ENCODE measurements around the gene DLK2. TPM values are rescaled to one million over a fixed set of nuclear protein-coding genes. Genes with fewer than 3 reads are reported as not detected.

DLK2 gene
- total and polyA plus RNA-seq, 2 of the 13 experiments (the other 11 are each of a cell fraction or from before 2014, with no cell fraction given) = 1.2 to 3.8 TPM

- no peak for TF ChIP-seq BCLAF1 (IDR thresholded peaks at IDR 0.05)
- TF ChIP-seq RORA (CRISPR knock-in tag; IDR thresholded peaks at IDR 0.05) = no peak
- TF ChIP-seq CEBPZ (IDR thresholded peaks at IDR 0.05; ENCODE audit: low read length) = no peak
- no peak for TF ChIP-seq NPAS2 (CRISPR knock-in tag; IDR thresholded peaks at IDR 0.05; ENCODE audit: borderline replicate concordance)
- TF ChIP-seq REST (IDR thresholded peaks at IDR 0.05; ENCODE audit: borderline replicate concordance in 1 of 2, low read depth in 1 of 2, low read length in 2 of 2) = peak in 1 of 2 experiments; percentile 61; a peak in 1 of 4 replicates
- 0 out of 2 replicates have a peak, but pooled peaks have one; percentile 47 for TF ChIP-seq FOXK1 (CRISPR knock-in tag; IDR thresholded peaks at IDR 0.05; ENCODE audit: borderline replicate concordance, low read depth)
- 0 out of 2 replicates have a peak, but pooled peaks have one; percentile 59 for TF ChIP-seq ARNTL (CRISPR knock-in tag; IDR thresholded peaks at IDR 0.05)
- no peak for TF ChIP-seq ZNF431 (CRISPR knock-in tag; IDR thresholded peaks at IDR 0.05; ENCODE audit: borderline replicate concordance, low read depth)
- peak; percentile 60; the same call in 1 of the 2 replicates for TF ChIP-seq BATF2 (CRISPR knock-in tag; IDR thresholded peaks at IDR 0.05)
- 0 out of 2 replicates have a peak, but pooled peaks have one; percentile 17 for TF ChIP-seq ZNF770 (CRISPR knock-in tag; IDR thresholded peaks at IDR 0.05)
- 0 out of 2 replicates have a peak, but pooled peaks have one; percentile 66 for TF ChIP-seq NKX3-1 (CRISPR knock-in tag; IDR thresholded peaks at IDR 0.05)
- TF ChIP-seq NR3C1 (CRISPR knock-in tag; IDR thresholded peaks at IDR 0.05) = no peak
Observed at GRCh38 chr6:43477235-43478007, 22.1 kb upstream of the DLK2 start, which contains the start of gene TJAP1 (continued).
